Endometrial microvascular endothelial cells (primary cell): ENCODE data around the gene WNT7A. TPM values are rescaled to one million over a fixed set of nuclear protein-coding genes. Genes with fewer than 3 reads are reported as not detected.

Experiments
- in situ Hi-C: cut with HindIII; loops from 2 replicates; pipeline ENCODE4 v1.10.0; 2017; ENCODE audit warnings: low sequenced_read_pairs, low pct_unique_long_range_greater_than_20kb; ENCODE audit errors: inconsistent ontology term
- total RNA-seq: library from RNA; depleted of rRNA; stranded (reverse); fragments of >200 nt; gene quantifications from one replicate; pipeline ENCODE4 v1.2.3, GENCODE V29; 2015; ENCODE audit errors: inconsistent ontology term

Gene WNT7A
- total RNA-seq, 1 donor from 2014 or later = not detected

DNA sequence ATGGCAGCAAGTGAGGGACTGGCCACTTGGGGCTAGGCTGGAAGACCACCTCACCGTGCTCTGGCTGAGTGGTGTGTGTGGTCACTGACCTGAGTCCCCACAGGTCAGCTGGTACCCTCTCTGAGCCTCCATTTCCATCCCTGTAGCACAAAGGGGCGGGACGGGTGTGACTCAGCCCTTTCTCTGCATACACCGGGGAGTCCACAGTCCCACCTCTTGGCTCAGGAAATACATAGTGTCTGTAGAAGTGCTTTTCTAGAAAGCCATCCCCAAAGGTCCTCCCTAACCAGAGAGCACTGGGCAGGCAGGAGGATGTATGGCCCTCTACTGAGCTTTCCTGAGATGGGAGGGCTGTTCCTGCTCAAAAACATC, 27.2 kb downstream of the WNT7A start:
- in situ Hi-C loops = no loop called here

DNA sequence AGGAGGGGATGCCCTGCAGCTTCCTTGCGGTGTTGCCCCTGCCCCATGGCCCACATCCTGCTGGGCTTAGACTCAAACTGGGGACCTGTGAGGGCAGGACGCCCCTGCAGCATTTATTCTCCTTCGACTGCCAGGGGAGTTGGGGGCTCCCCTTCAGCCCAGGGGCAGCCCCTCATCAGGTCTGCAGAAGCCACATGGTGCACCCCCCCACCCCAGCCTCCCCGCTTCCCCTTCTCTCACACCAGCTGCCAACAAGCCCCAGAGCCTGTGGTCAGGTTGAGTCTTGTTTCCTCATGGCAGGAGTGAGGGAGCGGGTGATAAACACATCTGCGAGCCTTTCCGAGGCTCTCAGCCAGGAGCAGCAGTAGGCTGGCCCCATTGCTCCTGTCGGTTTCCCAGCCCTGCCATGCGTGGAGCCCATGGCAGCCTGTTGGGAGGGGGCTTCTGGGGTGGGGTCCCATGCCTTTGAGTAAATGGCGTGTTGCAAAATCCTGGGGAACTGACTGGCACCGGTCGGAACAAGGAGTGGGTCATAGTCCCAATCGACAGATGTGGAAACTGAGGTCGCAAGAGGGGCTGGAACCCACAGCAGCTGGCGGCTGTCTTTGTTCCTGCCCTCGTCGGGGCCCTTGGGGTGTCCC, 27.8 kb downstream of the WNT7A start:
- in situ Hi-C loops = no loop called here

DNA sequence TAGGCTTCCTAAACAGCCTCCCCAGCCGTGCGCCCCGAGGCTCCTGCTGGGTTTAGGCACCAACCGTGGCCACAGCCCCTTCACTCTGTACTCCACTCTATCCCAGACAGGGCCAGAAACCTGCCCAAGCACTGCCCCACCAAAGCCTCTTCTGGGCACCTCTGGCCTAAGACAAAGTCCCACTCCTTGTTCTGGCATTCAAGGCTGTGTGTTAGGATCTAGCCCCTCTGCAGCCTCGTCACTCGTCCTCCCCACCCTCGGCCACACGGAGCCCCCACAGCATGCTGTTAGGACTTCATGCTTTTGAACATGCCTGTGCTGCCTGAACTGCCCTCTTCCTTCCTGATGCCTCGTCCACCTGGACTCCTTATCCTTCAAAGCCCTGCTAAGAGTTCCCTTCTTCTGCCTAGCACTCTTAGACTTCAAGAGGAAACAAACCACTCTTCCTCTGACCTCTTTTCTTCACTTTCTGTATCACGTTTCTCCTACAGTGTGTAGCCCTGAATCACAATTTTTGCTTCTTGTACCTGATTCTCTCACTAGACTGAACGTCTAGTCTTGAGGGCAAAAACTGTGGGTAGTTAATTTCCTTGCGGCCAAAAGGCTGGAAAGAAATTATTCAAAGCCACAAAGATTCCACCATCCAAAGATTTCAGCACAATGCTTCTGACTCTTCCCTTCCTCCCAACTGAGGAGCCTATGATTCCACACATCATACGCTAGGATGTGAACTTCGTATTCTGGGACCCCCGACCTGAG, 28.6 kb downstream of the WNT7A start:
- in situ Hi-C loops = no loop called here

DNA sequence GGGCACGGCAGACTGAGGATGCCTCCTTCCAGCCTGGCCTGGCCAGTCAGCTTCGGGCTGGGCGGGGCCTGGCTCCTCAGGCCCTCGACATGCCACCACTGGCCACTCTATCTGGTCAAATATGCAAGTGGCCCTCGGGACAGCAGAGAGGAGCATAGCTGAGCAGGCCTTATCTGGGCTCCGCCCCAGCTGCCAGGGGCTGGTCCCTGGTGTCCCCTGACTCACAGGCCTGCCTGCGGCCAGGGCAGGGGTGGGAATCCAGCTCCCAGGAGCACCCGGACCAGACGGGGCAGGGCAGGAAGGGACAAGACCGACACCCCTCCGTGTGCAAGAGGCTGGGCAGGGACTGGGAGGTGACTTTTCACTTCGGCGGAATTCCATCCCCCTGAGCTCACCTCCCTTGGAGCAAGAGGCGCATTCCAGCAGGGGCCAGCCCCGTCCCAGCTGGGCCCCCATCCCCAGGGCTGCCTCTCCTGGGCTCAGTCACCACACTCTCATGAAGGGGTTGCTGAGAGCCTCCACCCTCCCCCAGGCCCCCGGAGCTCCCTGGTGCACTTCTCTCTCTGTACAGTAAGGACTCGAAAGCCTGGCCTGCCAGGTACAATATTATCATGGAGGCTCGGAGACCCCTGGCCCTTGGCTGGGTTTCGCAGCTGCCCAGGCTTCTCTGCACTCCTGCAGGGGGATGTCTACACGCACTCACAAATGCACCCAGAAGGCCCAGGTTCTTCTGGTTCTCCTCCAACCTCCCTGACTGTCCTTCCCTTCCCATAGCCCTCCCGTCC, 29.5 kb downstream of the WNT7A start:
- in situ Hi-C loops = no loop called here

DNA sequence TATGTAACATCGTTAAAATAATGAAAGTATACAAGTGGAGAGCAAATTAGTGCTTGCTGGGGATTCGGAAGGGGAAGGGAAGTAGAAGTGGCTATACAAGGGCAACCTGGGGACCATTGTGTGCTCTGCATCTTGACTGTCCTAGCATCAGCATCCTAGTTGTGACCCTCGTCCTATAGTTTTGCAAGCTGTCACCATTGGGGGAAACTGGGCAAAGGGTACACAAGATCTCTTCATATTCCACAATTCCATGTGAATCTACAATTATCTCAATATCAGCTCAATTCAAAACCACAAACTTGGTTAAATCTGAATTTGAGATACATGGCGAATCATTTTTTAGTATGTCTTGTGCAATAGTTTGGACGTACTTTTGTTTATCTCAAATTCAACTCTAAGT, 30.9 kb downstream of the WNT7A start:
- in situ Hi-C loops = no loop called here

DNA sequence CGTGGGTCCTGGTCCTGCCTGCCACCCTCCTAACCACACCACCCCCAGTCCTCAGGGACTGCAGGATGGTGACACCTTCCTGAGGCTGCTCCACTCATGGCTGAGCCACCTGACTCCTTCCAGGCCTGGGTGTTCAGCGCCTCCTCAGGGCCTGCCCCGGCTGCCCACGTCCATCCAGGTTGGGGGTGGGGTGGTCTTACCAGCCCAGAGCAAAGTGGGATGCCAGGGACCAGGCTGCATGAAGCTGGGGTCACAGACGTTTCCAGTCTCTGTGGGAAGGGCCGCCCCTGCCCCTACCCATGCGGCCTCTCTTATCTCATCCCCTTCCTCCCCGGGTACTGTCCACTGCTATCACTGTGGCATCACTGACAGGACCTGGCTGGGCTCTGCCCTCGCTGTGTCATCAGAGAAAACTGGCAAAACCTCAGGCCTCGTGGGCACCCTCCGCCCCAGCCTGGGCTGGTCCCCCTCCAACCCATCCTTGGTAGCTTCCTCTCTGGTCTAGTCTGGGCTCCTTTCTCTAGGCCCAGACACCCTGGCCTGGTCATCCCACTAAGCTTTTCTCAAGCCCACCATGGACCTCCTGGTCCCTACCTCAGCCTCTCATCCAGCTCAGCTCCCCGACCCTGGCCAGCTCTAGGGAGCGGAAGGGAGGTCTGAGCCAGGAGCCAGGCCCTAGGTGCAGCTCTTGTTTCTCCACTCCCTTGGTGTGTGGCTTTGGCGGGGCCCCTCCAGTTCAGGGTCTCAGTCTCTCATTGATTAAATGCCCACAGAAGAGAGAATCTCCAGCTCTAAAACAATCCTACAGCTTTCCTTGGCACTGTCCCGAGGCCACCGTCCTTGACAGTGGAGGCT, 32.9 kb downstream of the WNT7A start:
- in situ Hi-C loops = no loop called here

DNA sequence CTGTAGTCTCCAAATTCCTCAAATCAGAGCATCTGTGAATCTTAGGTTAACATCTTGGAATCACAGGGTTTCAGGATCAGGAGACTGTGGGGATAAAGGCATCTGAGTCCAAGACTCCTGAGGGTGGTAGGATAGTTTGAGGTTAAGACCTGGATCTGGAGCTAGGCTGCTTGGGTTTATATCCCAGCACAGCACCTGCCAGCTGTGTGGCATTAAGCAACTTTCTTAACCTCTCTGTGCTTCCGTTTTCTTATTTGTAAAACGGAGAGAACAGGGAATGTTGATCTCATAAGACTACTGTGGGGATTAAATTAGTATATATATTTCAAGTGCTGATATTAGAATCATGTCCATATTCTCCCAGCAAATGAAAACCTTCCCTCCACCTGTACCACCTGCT, 33.6 kb downstream of the WNT7A start:
- in situ Hi-C loops = no loop called here

DNA sequence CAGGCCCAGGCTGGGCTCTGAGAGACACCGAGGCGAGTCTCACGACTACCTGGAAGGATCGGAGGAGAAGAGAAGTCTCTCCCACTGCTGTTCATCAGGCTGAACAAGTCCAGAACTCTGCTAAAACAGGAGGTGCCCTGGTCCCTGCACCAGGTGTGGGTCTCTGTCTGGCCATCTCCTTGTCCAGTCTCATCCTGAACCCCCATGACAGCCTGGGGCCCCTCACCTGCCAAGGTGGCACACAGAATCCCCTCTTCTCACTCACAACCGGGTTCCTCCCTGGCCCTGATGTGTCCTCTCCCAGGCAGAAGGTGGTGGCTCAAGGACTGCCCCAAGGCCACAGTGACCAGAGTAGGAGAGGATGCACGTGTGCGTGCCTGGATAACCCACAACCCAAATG, 34.1 kb downstream of the WNT7A start:
- in situ Hi-C loops = no loop called here

DNA sequence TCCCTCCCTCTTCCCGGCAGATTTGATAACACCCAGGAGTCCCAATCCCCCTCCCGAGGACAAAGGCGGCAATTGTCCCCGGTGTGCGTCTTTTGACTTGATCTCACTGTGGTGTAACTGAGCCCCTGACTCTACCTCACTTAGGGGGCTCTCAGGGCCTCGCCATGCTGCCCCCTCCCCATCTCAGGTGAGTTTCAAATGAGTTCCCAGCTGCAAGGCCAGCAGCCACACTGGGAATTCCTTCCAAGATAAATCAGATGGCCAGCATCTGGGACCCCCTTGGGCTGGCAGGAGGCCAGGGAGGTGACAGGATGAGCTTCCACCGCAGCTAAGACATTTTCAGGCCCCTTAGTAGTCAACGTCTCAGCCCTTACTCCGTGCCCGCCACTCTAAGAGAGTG, 35.0 kb downstream of the WNT7A start:
- in situ Hi-C loops = no loop called here

DNA sequence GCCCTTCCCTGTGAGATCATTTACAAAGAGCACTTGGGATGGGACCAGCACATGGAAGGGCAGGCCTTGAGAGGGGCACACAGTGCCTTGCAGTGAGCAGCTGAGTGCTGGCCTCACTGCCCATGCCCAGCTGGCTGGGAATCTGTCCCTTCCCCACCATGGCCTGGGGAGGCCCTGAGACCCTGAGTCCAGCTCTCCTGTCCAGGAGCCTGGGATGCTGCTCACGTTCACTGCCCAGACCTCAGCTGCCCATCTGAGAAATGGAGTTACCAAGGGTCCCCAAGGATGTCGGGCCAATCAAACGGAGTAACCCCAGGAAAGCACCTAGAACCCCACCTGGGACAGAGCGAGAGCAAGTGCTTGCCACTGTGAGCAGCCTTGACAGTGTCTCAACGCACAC, 35.6 kb downstream of the WNT7A start:
- in situ Hi-C loops = no loop called here

DNA sequence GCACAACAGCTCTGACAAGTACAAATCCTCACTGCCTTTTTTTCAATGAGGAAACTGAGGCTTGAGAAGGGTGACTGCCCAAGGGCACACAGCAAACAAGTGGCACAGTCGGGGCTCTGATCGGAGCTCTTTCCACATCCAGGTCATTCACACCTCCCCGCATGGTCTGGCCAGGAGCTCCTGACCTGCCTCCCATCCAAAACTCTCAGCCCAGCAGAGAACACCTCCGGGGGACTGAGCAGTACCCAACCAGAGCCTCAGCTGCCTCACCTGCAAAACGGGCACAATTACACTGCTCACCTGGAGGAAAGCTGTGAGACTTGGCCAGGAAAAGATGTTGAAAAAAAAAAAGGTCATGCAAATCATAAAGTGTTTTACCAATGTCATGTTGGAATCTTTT, 36.5 kb downstream of the WNT7A start:
- in situ Hi-C loops = no loop called here

DNA sequence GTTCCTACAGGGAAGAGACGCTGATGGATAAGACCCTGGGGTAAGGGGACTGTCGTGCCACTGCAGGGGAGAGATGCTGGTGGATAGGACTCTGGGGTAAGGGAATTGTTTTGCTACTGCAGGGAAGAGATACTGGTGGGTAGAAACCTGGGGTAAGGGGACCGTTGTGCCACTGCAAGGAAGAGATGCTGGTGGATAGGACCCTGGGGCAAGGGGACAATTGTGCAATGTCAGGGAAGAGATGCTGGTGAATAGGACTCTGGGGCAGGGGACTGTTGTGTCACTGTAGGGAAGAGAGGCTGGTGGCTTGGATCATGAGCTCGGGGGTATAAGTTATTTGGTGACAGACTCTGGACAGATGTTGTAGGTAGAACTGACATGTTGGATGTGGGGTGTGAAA, 37.6 kb downstream of the WNT7A start:
- in situ Hi-C loops = no loop called here

DNA sequence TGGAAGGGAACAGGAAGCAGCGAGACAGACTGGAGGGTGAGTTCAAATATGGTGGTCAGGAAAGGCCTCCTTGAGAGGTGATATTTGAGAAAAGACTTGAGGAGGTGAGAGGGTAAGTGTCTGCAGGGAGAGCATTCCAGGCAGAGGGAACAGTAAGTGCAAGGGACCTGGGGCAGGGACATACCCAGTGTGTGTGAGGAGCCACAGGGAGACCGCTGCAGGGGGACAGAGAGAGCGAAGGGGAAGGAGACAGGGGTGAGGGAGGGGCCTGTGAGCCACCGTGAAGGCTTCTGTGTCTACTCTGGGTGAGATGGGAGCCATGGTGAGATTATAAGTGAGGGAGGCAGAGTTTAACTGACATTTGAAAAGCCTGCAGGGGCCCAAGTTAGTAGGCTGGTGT, 38.0 kb downstream of the WNT7A start:
- in situ Hi-C loops = no loop called here

DNA sequence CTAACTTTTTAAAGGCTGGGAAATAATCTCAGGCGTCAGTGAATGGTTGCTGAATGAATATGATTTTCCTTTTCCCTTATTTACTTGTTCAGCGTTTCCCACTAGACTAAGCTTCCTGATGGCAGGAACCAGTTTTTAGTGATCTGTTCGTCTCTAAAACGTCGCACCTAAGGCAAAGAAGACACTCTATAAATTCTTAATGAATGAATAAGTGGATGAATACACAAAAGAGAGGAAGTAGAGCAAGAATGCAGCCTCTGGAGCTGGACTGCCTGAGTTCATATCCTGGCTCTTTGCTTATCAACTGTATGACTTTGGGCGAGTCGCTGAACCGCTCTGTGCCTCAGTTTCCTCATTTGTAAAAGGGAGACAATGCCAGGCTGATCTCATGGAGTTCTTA, 38.7 kb downstream of the WNT7A start:
- in situ Hi-C loops = no loop called here

DNA sequence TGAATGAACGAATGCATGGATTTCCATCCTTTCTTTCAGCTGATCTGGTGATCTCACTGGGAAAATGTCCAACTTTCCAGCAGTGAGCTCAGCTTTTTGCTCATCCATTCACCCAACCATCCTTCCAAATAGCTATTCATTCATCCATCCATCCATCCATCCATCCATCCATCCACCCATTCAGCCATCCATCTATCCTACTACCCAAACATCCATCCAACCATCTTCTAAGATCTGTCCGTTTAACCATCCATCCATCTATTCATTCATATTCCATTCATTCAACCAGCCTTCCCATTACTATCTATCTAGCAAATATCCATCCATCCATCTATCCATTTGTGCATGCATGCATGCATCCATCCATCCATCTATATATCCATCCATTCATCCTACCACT, 39.4 kb downstream of the WNT7A start:
- in situ Hi-C loops = no loop called here

DNA sequence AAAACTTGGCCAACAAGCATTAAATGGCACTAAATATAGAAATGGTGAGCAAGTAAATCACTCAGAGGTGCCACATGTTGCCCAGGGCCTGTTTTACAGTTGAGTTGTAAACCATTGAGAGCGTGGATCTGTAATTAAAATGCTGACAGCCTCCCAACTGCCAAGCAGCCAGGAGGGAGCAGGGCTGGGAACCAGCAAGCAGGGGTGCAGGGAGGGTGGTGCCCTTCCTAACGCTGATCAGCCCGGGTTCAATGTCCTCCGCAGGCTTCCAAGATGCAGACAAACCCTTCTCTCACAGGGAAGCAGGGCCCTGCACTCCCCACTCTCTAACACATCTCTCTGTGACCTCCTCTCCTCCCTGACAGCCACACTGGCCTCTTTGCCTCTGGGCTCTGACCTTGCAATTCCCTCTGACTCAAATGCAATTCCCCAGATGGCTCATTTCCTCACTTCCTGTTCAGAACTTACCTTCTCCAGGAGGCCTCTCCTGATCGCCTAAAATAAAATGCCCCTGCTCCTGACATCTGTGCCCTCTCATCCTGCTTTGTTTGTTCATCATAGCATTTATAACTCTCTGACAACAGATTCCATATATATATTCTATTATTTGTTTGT, 40.0 kb downstream of the WNT7A start:
- in situ Hi-C loops = no loop called here

DNA sequence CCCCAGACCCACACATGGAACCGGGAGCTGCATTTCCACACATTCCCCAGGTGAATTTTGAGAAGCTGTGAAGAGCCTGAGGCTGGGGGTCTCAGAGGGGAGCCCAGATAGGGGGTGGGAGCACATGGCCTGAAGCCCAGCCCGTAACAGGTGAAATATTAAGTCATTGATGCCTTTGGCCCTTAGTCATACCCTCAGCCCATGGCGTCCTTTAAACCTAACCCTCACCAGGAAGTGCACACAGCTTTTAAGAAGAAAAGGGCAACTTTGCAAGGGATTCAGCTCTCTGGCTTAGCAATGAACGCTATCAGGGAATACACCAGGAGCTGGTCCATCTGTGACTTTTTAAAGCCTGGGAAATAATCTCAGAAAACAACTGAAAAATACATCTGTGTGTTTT, 40.6 kb downstream of the WNT7A start:
- in situ Hi-C loops = no loop called here

DNA sequence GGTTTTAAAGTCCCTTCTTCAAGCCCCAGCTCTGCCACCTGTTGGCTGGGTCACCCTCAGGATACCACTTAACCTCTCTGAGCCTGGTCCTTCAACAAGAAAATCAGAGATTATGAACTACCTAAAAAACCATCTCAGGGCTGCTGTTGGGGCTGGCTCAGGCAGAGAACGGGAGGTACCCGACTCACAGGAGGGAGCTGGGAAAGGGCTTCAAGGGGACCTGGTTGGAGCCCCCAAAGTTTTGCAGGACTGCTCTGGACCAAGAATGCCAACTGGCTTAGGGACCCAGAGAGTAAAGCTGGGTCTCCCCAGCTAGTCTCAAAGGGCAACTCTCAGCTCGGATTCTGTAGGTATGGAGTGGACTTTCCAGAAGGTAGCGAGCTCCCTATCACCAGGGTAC, 41.5 kb downstream of the WNT7A start:
- in situ Hi-C loops = no loop called here

DNA sequence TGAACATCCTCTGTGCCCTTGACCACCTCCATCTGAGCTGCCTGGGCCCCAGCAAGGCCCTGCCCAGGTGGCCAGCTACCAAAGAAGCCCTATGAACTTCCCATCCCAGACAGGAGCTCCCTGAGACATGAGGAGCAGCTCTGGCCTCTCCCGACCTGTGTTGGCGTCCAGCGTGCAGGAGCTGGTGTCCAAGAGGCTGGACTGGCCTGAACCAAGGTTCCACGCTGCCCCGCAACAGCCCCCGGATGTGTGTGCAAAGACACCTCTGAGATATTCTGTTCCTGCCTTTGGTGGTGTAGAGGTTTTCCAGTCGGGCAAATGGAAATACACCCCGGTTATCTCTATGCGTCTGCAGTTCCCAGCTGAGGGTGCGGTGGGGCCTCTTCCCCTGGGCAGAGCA, 42.1 kb downstream of the WNT7A start:
- in situ Hi-C loops = no loop called here
